Liver (tissue), 3 donors: ENCODE results near the gene COG2.

Source experiments
- JUND ChIP-seq, 2 donors: IDR thresholded peaks; 2 replicates each; pipeline ENCODE4 v1.6.1; 2016; ENCODE audit warnings: antibody characterized with exemption in 2 of 2
- MAX ChIP-seq: IDR thresholded peaks from 2 replicates; pipeline ENCODE4 v1.6.1; 2016; ENCODE audit warnings: antibody characterized with exemption
- TF ChIP-seq, protein P1 (sequence below): fragments of 150-350 bp; IDR thresholded peaks from 2 replicates; pipeline ENCODE4 v1.5.1; 2017; ENCODE audit warnings: improper control_type of control experiment, low read depth, low read length; ENCODE audit not compliant: missing input control
- donor health status: healthy.
- donor health status: healthy.

DNA sequence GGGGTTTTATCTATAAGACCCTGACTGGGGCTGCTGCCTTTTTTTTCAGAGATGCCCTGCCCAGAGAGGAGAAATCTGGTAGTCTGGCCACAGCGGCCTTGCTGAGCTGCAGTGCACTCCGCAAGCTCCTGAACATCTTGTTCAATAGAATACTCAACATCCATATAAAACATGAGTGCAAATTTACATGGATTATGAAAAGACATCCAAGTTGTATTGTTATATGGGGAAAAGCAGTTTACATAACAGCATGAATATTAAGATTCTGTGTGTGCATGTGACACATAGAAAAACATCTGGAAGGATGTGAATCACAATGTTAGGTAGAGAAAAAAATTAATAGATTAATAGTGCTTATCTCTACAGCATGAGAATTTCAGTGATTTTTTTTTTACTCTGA lies 16.4 kb downstream of the COG2 start:
- TF ChIP-seq, protein P1, sequence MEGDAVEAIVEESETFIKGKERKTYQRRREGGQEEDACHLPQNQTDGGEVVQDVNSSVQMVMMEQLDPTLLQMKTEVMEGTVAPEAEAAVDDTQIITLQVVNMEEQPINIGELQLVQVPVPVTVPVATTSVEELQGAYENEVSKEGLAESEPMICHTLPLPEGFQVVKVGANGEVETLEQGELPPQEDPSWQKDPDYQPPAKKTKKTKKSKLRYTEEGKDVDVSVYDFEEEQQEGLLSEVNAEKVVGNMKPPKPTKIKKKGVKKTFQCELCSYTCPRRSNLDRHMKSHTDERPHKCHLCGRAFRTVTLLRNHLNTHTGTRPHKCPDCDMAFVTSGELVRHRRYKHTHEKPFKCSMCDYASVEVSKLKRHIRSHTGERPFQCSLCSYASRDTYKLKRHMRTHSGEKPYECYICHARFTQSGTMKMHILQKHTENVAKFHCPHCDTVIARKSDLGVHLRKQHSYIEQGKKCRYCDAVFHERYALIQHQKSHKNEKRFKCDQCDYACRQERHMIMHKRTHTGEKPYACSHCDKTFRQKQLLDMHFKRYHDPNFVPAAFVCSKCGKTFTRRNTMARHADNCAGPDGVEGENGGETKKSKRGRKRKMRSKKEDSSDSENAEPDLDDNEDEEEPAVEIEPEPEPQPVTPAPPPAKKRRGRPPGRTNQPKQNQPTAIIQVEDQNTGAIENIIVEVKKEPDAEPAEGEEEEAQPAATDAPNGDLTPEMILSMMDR, result no peak
- no peak for TF ChIP-seq JUND (IDR thresholded peaks at IDR 0.05)
- TF ChIP-seq MAX, result no peak
